Diencephalon (tissue), 1 donor: ENCODE results near the gene EIF5AL1. TPM values are rescaled to one million over a fixed set of nuclear protein-coding genes. Genes with fewer than 3 reads are reported as not detected.

Experiments
- small RNA-seq: library from RNA; depleted of rRNA; stranded (forward); fragments of <200 nt; gene quantifications from one replicate; pipeline ENCODE3, GENCODE V24; 2014
- total RNA-seq: library from RNA; depleted of rRNA; stranded (reverse); fragments of >200 nt; gene quantifications from one replicate; pipeline ENCODE4 v1.2.3, GENCODE V29; 2014

The EIF5AL1 gene
- total RNA-seq, result 0.23 TPM

GRCh38 chr10:79511891-79512583, at the start of gene EIF5AL1:
EIF5AL1 (plus strand) TSS chr10:79512533; CDS start chr10:79512650, 117 bp downstream.

GRCh38 chr10:79560160-79560709, 47.9 kb downstream of the EIF5AL1 start, which contains the start of gene SFTPA2:
SFTPA2 (minus strand) TSS chr10:79560407; CDS start chr10:79559483, 924 bp downstream.

Small RNA genes lying within 50 kb of the gene (small RNA-seq; reads per million reads assigned to genes)
- gene BX248123.2 (not detected), gene RPS12P18 (not detected)

Other genes with a start within 250 kb of the EIF5AL1 start
- gene PPIF, start 165.1 kb upstream of the EIF5AL1 start, total RNA-seq, result 12.0 TPM
- 15.2 TPM for gene ZCCHC24, start 66.9 kb upstream of the EIF5AL1 start, total RNA-seq
- gene SFTPA2, start 47.9 kb downstream of the EIF5AL1 start, total RNA-seq, result not detected
- gene SFTPA1, start 98.4 kb downstream of the EIF5AL1 start, total RNA-seq, result not detected
- gene NUTM2B, start 190.7 kb downstream of the EIF5AL1 start, total RNA-seq, result 0.46 TPM